NCI-H2196 treated with DMSO at 0.1 percent for 48 hours (cell line): ENCODE results near the gene PLPP3.

Source experiments
- DNase-seq: peaks from one replicate; lab custom pipeline; 2025; ENCODE audit not compliant: unreplicated experiment; lab: John Stamatoyannopoulos, UW

The PLPP3 gene

DNA sequence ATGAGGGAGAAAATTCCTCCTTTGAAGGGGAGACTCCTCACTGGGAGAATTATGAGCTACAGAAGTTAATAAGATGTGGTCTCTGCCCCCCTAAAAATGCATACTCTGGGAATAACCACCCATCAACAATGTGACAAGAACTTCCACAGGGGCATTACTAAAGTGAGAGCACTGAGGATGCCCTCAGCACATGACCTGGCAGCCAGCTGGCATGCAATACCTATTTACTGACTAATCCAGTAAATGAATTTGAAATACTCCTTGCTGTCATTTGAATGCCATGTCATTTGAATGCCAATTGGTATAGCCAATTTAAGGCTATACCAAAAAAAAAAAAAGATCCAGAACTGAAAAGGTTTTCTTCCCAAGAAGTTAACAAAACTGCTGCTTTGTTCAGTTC is 30.8 kb downstream of the PLPP3 start:
- no peak for DNase-seq

DNA sequence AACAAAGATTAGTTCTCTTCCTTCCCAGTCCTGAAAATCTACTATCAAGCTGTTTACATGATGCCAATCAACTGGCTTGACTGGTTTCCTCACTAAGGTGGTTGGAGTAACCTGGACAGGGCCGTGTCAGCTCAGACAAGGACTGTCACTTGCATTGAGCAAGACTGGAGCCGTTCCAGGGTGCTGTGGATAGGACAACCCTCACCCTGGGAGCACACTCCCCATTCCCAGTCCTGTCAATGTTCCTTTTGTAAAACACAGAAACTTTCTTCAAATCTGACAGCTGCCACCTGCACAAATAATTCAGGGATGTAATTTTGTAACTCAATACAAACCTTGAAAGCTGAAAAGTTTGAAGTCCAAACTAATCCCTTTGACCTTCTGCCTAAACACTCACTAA is 31.4 kb downstream of the PLPP3 start:
- no peak for DNase-seq

DNA sequence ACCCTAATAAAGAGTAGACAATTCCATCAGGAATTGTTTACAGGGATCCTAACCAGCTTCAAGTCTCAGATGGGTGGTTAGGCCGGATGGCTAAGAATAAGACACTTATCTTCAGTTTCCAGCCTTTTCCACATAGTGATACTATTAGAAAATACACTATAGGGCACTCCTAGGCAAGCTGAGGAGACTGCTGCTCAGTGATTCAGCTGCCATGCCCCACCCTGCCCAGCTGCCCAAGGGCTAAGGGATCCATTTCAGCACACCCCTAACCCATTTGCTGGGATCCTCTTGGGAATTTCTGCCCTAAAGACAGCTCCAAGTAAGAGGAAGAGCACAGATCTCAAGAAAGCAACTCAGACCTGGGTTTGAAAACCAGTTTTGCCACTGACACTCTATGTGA is 31.9 kb downstream of the PLPP3 start:
- no peak for DNase-seq

DNA sequence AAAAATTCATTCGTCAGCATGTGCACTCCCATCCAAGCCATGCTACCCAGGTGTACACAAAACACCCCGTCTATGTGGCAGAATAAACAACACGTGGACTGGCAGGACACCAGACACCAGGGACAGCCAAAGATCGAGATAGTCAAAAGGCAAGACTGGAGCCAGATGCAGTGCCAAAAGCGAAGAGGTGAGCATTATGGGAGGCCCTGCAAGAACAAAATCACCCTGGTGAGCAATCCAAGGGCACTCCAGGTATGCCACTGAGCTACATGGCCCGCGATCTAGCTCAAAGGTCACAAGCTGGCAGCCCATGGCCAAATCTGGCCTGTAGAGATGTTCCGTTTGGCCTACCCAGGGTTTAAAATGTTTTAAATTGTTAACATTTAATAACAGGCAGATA is 33.7 kb downstream of the PLPP3 start:
- no peak for DNase-seq

DNA sequence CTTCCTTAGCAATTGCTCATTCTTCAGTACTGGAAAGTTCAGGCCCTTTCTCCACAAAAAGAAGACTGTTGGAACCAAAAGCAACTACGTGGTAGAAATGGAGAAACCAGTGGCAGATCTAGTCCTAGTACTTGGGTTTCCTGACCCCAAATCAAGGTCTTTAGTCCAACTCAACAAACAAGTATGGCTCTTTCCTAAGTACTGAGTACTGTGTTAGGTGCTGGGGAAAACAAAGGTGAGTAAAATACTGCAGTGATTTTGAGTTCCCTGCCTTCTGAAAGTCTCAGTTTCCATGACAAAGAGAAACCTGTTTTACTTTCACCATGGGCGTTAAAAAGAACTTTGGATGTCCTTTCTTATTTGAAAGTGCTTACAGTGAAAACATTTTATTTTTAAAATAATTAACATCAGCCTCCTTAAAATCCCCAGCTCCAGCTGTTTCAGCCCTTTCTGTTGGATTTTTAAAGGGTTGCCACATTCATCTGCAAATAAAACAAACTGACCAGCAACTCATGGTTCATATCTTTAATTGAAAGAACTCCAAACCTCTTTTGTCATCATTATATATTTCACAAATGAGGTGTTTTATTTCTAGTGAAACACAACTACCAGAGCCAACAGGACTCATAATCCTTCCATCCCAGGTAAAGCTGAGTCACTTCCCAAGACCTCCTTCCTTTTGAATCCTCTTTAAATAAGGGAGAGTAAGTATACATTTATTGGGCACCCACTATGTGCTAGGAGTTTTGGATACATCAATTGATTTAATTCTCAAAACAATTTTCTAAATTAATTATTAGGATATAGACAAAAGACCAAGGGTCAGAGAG is 35.4 kb downstream of the PLPP3 start:
- DNase-seq: no peak

DNA sequence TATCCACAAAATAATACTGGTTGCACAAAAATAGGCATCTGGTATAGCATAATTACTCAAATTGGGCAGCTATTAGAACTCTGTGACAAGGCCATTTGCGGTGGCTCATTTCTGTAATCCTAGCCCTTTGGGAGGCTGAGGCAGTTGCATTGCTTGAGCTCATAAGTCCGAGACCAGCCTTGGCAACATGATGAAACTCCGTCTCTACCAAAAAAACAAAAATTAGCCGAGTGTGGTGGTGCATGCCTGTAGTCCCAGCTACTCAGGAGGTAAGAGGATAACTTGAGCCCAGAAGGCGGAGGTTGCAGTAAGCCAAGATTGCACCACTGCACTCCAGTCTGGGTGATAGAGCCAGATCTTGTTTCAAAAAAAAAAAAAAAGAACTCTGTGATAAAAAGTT is 36.7 kb downstream of the PLPP3 start:
- no peak for DNase-seq

DNA sequence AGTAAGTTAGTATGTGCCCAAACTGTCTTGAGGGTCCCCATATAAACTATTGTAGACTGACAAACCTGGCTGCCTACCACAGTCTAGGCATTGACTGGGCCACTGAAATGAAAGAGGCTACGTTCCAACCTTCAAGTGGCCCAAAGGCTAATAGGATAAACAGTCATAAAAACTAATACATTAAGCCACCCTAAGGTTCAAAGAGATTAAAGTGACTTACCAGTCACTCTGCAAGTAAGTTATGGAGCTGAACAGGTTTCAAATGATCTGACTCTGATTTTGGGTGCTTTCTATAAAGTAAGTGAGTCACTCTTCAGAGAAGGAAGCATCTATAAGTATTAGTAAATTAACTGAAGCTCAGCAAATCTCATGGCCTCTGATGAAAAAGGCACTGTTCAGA is 38.0 kb downstream of the PLPP3 start:
- DNase-seq: no peak

DNA sequence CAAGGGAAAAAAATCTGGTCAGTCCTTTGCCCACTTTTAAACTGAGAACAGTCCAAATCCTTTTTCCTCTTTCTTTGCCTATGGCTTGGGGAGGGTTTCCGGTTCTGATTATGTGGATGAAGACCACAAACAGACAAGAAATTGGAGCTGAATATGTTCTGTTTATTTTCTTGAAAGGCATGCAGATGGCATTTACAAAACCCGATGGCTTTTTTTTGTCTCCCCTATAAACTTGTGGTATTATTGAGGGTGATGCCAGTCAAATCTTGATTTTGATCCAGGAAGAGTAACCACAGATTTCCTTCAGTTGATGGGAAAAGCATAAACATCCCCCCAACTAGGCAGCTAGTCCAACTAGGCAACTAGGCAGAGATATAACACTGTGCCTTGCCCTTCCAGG is 38.9 kb downstream of the PLPP3 start:
- DNase-seq: no peak

DNA sequence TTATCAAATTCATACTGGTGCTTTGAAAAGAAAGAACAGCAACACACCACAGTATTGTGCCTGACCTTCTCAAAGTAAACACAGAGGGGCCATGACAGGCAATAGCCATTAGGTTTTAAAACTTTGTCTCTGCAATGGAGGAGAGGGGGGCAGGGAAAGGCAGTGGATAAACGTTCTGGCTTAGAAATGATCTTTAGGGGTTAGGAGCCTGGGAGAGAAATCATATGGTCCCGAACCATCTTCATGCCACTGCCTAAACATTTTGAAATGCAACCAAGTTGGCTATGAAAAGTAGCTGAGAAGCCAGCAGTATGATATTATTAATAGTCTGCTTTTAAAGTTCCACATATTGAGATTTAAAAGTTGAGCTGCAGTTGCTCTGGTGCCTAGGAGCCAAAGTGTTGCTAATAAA is 39.8 kb downstream of the PLPP3 start:
- DNase-seq: no peak

DNA sequence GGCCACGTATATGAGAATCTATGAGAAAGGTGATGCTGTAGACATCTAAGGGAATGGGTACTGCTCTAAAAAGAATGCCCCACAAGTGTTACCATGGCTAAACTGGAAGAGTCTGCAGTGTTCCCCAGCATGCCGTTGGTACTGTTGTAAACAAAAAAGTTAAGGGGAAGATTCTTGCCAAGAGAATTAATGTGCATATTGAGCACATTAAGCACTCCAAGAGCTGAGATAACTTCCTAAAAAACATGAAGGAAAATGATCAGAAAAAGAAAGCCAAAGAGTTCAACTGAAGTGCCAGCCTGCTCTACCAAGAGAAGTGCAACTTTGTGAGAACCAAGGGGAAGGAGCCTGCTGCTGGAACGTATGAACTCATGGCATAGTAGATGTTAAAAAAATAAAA is 40.8 kb downstream of the PLPP3 start:
- DNase-seq: no peak

DNA sequence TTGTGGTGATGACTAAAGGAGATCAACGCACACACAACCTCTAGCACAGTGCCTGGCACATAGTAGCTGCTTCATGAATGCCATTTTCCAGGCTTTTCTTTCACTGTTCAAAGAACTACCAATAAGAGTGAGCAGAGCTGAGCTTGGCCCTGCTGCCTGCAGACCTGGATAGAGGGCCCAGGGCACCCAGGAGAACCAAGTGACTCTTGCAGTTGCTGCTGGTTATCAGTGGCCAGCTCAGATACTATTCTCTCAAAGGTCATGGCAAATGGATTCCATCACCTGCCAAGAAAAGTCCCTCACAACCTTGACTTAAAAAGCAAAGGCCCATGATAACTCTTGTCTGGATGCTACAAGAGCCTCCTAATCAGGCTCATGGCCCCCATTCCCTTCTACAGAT is 41.7 kb downstream of the PLPP3 start:
- no peak for DNase-seq

DNA sequence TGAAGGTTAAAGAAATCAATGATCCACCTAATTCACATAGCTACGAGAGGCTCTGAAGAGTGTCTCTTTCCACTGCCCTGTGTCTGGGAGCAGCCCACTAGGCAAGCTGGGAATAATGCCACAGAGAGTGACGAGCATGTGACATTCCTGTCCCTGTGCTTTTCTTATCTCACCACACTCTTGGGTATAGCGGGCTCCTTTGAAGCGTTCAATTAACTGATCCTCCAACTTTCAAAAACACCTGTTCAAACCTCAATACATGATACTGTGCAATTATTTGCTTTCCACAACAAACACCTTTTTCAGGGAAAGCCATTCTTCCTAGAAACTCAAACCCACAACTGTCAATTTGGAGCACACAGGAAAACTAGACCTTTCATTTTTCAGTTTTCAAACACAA is 43.4 kb downstream of the PLPP3 start:
- DNase-seq: peak; percentile 63

DNA sequence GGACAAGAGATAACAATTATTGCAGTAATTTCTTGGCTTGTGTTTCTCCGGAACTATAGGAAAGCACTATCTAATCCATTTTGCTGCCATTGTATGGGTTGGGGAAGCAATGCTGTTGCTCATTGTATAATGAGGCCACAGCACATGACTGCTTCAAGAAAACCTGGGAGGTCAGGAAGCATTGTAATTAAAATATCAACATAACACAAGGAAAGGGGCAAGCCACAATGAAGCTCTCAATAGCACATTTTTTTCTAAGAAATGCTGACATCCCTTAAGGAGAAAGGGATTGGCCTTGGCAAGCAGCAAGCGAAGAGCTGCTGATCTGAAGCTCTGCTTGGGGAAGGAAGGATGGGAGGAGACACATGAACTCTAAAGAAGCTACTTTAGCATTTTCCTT is 44.0 kb downstream of the PLPP3 start:
- no peak for DNase-seq

DNA sequence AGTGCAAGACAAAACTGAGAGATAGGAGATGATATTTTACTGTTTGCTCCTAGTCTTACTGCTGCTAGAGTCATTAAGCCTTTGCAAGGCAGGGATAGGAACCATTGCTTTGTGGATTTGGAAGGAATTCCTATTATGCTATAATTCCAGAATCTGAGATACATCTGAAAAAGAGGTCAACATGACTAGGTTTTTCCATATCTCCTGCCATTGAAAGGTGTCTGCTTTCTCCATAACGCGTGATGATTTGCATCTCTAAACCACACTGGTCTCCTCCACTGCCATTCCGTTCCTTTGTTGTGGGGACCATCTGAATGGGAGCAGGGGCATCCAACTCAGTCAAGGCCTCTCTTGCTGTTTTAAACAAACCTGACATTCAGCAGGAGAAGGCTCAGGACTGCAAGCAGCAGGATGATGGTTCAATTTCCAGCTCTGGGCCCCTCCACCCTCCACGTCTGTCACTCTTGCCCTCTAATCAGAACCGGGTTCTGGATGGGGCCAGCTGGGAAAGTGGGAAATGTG is 45.2 kb downstream of the PLPP3 start:
- DNase-seq: no peak

DNA sequence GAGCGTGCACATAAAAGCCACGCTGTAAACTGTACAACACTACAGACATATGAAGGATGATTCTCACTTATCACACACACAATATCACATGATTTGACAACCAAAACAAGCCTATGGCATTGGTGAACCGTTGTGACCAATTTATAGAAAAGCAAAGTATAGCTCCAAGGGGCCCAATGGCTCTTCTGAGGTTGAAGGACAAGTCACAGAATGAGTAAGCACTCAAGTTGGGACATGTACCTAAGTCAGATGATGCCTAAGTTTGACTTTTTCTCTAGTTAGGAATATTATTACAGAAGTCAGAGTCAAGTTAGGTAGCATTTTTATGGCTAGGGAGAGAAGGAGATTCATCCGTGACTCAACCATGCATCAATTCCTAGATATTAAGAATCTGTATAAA is 45.7 kb downstream of the PLPP3 start:
- no peak for DNase-seq

DNA sequence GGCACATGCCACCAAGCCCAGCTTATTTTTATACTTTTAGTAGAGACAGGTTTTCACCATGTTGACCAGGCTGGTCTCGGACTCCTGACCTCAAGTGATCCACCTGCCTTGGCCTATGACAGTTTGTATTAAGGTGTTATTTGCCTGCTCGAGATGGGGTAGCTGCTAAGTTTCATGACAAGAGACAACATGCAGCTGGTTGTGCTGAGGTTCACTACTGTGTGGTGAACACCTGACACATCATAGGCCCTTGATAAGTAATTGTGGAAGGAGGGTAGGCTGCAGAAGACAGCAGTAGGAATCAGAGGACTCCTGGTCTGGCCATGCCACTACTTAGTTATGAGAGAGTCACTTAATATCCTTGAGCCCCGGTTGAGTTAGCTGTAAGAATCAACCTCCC is 46.2 kb downstream of the PLPP3 start:
- DNase-seq: no peak

DNA sequence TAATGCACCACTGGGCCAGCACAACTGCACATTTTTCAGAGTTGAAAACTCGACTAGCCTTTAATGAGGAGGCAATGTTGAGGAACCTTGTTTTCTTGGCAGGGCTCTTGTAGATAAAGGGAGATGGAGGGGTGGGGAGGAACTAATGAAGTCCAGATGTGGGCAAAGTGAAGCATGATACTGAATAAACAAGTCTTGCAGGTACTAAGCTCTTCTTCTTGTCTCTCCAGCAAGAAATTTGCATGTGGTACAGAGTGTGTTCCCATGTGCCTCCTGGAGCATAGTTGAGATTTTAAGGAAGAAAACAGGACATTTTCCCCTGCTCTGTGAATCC is 47.0 kb downstream of the PLPP3 start:
- no peak for DNase-seq

DNA sequence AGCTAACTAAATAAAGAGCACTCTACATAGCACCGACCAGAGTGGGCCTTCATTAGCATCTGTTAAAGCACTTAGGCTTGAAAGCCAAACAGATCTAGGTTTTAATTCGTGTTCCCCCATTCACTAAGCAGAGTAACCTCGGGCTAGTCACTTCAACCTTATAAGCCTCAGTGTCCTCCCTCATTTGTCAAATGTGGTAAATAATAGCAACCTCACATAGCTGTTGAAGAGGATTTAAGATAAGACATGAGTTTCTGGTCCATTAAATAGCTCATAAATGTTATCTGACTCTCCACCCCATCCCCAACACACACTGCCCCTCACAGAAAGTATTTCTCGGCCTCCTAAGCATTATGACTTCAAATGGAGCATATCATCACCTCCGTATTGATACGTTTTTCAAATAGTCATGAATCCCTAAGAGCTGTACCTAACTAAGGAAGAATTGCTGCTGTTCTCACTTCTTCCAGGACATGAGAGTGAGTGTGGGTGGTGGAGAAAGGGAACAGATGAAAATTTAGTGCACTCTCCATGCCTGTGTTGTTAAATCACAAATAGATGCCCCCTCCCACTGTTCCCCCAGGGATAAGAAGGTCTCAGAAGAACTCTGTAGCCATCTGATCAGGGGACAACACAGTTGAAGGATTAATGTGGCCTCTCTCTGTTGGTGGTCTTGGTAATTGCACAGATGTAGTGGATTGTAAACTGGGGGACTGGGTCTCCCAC is 47.6 kb downstream of the PLPP3 start:
- no peak for DNase-seq

DNA sequence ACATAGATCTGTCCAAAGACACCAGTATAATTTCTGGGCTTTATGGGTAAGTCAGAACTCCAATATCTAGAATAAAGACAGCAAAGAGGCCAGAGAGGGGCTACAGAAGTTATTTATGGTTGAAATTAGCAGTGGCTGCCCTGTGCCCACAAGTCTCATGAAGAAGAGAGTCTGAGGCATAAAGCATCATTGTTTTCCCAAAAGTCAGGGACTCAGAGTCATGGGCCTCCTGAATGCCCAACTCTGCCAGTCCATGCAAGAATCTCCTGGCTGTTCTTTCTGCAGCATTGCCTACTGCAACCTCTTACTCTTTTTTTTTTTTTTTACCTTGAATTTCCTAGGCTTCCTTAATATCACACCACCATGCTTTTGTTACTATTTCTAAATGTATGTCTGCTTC is 49.6 kb downstream of the PLPP3 start:
- DNase-seq: no peak

DNA sequence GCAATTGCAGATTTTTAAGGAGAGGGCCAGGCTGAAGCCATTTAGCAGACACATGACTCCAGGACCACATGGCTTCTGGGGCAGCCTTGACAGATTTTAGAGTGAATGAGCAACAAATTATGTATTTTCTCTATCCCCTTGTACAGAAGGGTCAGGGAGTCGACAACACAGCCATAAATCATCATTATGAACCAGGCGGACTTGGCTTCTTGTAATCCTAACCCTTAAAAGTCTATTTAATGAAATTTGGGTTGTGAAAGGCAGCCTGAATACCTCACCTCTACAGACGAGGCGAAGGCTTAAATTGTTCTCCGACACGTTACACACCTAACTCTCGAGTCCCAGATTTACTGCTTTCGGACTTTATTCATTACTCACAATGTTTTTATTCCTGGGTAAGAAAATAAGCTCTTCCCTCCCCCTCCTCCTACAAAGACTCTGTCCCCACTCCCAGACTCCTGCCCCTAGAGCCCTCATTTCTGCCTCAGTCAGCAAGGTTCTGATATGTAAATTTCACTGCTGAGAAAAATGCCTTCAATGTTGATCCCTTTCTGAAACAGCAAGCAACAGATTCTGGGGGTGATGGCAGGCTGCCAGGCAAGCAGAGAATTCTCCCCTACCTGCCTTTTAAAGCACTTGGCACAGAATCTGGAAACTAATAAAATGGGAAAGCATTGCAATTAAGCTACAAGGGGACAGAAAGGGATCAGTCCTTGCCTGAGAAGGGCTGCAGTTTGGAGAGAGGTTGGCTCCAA is 51.6 kb downstream of the PLPP3 start:
- peak; percentile 13 for DNase-seq

DNA sequence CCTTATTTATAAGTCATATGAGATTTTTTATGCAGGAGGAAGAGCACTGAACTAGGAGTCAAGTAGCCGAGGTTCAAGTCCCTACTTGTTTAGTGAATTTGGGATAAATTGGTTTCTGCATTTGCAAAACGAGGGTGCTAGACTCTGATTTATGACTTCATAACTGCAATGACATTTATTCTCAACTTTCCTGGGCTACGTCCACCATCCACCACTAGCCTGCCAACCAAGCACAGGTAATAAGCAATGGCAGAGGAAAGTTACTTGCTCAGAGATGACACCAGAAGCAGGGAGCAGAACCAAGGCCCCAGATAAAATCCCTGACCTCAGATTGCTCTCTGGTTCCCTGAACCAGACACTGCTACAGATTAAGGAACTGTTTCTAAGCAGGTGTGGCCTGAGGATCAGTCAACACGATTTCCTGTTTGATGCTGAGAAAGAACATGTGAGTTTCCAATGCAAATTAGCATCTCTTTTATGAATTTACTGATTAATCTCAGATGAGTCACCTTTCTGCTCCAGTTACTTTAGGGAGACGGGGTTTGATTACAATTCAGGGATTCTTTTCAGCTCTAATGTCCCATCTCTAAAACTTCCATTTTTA is 52.7 kb downstream of the PLPP3 start:
- DNase-seq: no peak
